Measurements from ENCODE around the gene TP53I3. TPM values are rescaled to one million over a fixed set of nuclear protein-coding genes. Genes with fewer than 3 reads are reported as not detected.

TP53I3 gene
- total RNA-seq, 1 donor from 2014 or later = 93.2 TPM

- peak overlapping the region; percentile 98 for H3K4me3 Mint-ChIP-seq (ENCODE audit: unreplicated experiment)
- peak overlapping the region; percentile 99 for H3K4me3 ChIP-seq (ENCODE audit: insufficient read depth, low read depth, low read length)
- TF ChIP-seq EZH2 (IDR thresholded peaks at IDR 0.05; ENCODE audit: insufficient read depth, low read length) = no peak
- TF ChIP-seq, protein P1, sequence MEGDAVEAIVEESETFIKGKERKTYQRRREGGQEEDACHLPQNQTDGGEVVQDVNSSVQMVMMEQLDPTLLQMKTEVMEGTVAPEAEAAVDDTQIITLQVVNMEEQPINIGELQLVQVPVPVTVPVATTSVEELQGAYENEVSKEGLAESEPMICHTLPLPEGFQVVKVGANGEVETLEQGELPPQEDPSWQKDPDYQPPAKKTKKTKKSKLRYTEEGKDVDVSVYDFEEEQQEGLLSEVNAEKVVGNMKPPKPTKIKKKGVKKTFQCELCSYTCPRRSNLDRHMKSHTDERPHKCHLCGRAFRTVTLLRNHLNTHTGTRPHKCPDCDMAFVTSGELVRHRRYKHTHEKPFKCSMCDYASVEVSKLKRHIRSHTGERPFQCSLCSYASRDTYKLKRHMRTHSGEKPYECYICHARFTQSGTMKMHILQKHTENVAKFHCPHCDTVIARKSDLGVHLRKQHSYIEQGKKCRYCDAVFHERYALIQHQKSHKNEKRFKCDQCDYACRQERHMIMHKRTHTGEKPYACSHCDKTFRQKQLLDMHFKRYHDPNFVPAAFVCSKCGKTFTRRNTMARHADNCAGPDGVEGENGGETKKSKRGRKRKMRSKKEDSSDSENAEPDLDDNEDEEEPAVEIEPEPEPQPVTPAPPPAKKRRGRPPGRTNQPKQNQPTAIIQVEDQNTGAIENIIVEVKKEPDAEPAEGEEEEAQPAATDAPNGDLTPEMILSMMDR (IDR thresholded peaks at IDR 0.05; ENCODE audit: insufficient read depth, low read depth, low read length) = no peak
- peak overlapping the region; percentile 90 for H3K27ac ChIP-seq (ENCODE audit: low read depth, low read length)
- no peaks in the 10 kb centered on the region for H3K9me3 Mint-ChIP-seq (ENCODE audit: unreplicated experiment)
- H3K36me3 ChIP-seq (ENCODE audit: insufficient read depth, low read length) = peaks cover 31% of the 10 kb centered on the region
- peaks cover 8% of the 10 kb centered on the region for H3K4me1 ChIP-seq (ENCODE audit: insufficient read depth, low read length)
- no peak overlapping the region for H2AFZ ChIP-seq (ENCODE audit: low read depth, low read length)
- no peaks in the 10 kb centered on the region for H3K27me3 ChIP-seq (ENCODE audit: insufficient read depth, low read length)
- H3K79me2 ChIP-seq (ENCODE audit: insufficient read depth, low read length) = peaks cover 52% of the 10 kb centered on the region
- peak overlapping the region; percentile 92 for H3K27ac Mint-ChIP-seq (ENCODE audit: unreplicated experiment)
- H4K20me1 ChIP-seq (ENCODE audit: insufficient read depth, low read length) = peaks cover 24% of the 10 kb centered on the region
- H3K4me2 ChIP-seq (ENCODE audit: low read length) = peak overlapping the region; percentile 91
- FAIRE-seq (no peak), DNase-seq (ENCODE audit: low read depth) (no peak)
- H3K36me3 Mint-ChIP-seq (ENCODE audit: low read depth, unreplicated experiment) = peaks cover 10% of the 10 kb centered on the region
- H3K9me3 ChIP-seq (ENCODE audit: insufficient read depth, low read depth, low read length) = no peaks in the 10 kb centered on the region
- H3K27me3 Mint-ChIP-seq (ENCODE audit: low read depth, unreplicated experiment) = no peaks in the 10 kb centered on the region
- H3K4me1 Mint-ChIP-seq (ENCODE audit: low read depth, unreplicated experiment) = peaks cover 1% of the 10 kb centered on the region
- H3K9ac ChIP-seq (ENCODE audit: low read length) = peak overlapping the region; percentile 98
Observed at GRCh38 chr2:24075259-24075658, 9.4 kb downstream of the TP53I3 start.

DNA sequence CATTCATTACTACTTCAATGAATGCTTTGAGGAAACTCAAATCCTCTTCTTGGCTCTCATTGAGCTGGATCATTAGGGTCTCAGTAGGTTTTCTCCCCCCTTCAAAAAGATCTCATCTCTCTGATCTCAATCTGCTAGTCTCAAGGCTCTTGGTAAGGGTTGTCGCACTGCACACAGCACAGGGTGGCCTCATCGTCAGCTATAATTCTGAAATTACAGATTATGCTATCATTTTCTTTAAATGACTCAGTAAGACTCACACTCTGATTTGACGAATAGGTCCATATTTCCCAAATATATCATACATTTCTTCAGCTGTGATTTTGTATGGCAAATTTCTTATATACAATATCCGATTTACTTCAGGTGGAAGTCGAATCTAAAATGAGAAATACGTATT, 10.8 kb downstream of the TP53I3 start:
- FAIRE-seq (no peak), DNase-seq (ENCODE audit: low read depth) (no peak)
- Mint-ChIP-seq H3K36me3 (ENCODE audit: low read depth, unreplicated experiment) (peaks cover 11% of the 10 kb centered on the region), H3K4me3 (ENCODE audit: unreplicated experiment) (no peak overlapping the region), H3K27ac (ENCODE audit: unreplicated experiment) (no peak overlapping the region), H3K27me3 (ENCODE audit: low read depth, unreplicated experiment) (no peaks in the 10 kb centered on the region), H3K9me3 (ENCODE audit: unreplicated experiment) (no peaks in the 10 kb centered on the region), H3K4me1 (ENCODE audit: low read depth, unreplicated experiment) (peaks cover 1% of the 10 kb centered on the region)
- no peak for TF ChIP-seq EZH2 (IDR thresholded peaks at IDR 0.05; ENCODE audit: insufficient read depth, low read length)
- TF ChIP-seq, protein P1 (IDR thresholded peaks at IDR 0.05; ENCODE audit: insufficient read depth, low read depth, low read length) = no peak
- peaks cover 8% of the 10 kb centered on the region for H3K4me1 ChIP-seq (ENCODE audit: insufficient read depth, low read length)
- no peak overlapping the region for H2AFZ ChIP-seq (ENCODE audit: low read depth, low read length)
- no peaks in the 10 kb centered on the region for H3K9me3 ChIP-seq (ENCODE audit: insufficient read depth, low read depth, low read length)
- H3K4me2 ChIP-seq (ENCODE audit: low read length) = no peak overlapping the region
- peaks cover 60% of the 10 kb centered on the region for H3K79me2 ChIP-seq (ENCODE audit: insufficient read depth, low read length)
- H3K27me3 ChIP-seq (ENCODE audit: insufficient read depth, low read length) = no peaks in the 10 kb centered on the region
- H3K27ac ChIP-seq (ENCODE audit: low read depth, low read length) = no peak overlapping the region
- H4K20me1 ChIP-seq (ENCODE audit: insufficient read depth, low read length) = peaks cover 30% of the 10 kb centered on the region
- no peak overlapping the region for H3K9ac ChIP-seq (ENCODE audit: low read length)
- no peak overlapping the region for H3K4me3 ChIP-seq (ENCODE audit: insufficient read depth, low read depth, low read length)
- H3K36me3 ChIP-seq (ENCODE audit: insufficient read depth, low read length) = peaks cover 29% of the 10 kb centered on the region

DNA sequence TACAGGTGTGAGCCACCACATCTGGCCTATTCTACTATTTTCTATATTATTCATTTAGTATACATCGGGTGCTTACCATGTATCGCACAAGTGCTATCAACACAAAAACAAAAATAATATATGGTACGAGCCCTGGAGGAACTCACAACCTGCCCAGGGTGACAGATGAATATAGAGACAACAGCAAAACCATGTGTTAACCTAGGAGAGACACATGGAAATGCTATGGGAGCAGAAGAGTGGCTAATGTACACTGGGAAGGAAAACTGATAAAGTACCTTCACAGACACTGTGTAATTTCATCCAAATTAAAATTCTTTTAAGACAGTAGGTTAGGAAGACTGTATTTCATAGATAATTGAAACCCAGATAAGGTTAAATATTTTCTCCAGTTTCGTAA, 12.4 kb downstream of the TP53I3 start:
- H3K4me3 Mint-ChIP-seq (ENCODE audit: unreplicated experiment) = no peak overlapping the region
- peaks cover 4% of the 10 kb centered on the region for H3K4me1 ChIP-seq (ENCODE audit: insufficient read depth, low read length)
- H3K36me3 Mint-ChIP-seq (ENCODE audit: low read depth, unreplicated experiment) = peaks cover 11% of the 10 kb centered on the region
- no peaks in the 10 kb centered on the region for H3K9me3 ChIP-seq (ENCODE audit: insufficient read depth, low read depth, low read length)
- peaks cover 39% of the 10 kb centered on the region for H3K36me3 ChIP-seq (ENCODE audit: insufficient read depth, low read length)
- H2AFZ ChIP-seq (ENCODE audit: low read depth, low read length) = no peak overlapping the region
- no peak overlapping the region for H3K9ac ChIP-seq (ENCODE audit: low read length)
- H3K27me3 ChIP-seq (ENCODE audit: insufficient read depth, low read length) = no peaks in the 10 kb centered on the region
- no peak for FAIRE-seq
- no peaks in the 10 kb centered on the region for H3K9me3 Mint-ChIP-seq (ENCODE audit: unreplicated experiment)
- no peaks in the 10 kb centered on the region for H3K27me3 Mint-ChIP-seq (ENCODE audit: low read depth, unreplicated experiment)
- no peak overlapping the region for H3K4me2 ChIP-seq (ENCODE audit: low read length)
- DNase-seq (ENCODE audit: low read depth) = no peak
- no peak overlapping the region for H3K4me3 ChIP-seq (ENCODE audit: insufficient read depth, low read depth, low read length)
- H3K79me2 ChIP-seq (ENCODE audit: insufficient read depth, low read length) = peaks cover 60% of the 10 kb centered on the region
- peaks cover 34% of the 10 kb centered on the region for H4K20me1 ChIP-seq (ENCODE audit: insufficient read depth, low read length)
- H3K4me1 Mint-ChIP-seq (ENCODE audit: low read depth, unreplicated experiment) = peaks cover 1% of the 10 kb centered on the region
- H3K27ac Mint-ChIP-seq (ENCODE audit: unreplicated experiment) = no peak overlapping the region
- no peak overlapping the region for H3K27ac ChIP-seq (ENCODE audit: low read depth, low read length)
- TF ChIP-seq, protein P1 (IDR thresholded peaks at IDR 0.05; ENCODE audit: insufficient read depth, low read depth, low read length) = no peak
- no peak for TF ChIP-seq EZH2 (IDR thresholded peaks at IDR 0.05; ENCODE audit: insufficient read depth, low read length)
